Measurements from ENCODE around the gene STARD13.

STARD13 gene

GRCh38 chr13:33152389-33152788, 133.2 kb downstream of the STARD13 start:
- H3K27ac ChIP-seq (ENCODE audit: insufficient read depth, low read depth, low read length, poor library complexity, severe bottlenecking): no peak overlapping the region
- H3K27me3 ChIP-seq (ENCODE audit: control insufficient read depth, insufficient read depth, low read length, poor library complexity, severe bottlenecking): no peaks in the 10 kb centered on the region
- no peaks in the 10 kb centered on the region for H3K36me3 ChIP-seq (ENCODE audit: control insufficient read depth, insufficient read depth, low read length)
- H3K4me3 ChIP-seq (ENCODE audit: insufficient read depth, low read depth, low read length): no peak overlapping the region
- no peaks in the 10 kb centered on the region for H3K9me3 ChIP-seq (ENCODE audit: control insufficient read depth, low read length)
- WGBS, 2 experiments: 81 to 83% methylated on average over 3 of the region's 3 CpGs
- H3K4me1 ChIP-seq (ENCODE audit: control insufficient read depth, insufficient read depth, low read length): no peaks in the 10 kb centered on the region

GRCh38 chr13:33150662-33151061, 134.9 kb downstream of the STARD13 start:
- Histone ChIP-seq H3K4me3 (ENCODE audit: insufficient read depth, low read depth, low read length) (no peak overlapping the region), H3K9me3 (ENCODE audit: control insufficient read depth, low read length) (no peaks in the 10 kb centered on the region), H3K27ac (ENCODE audit: insufficient read depth, low read depth, low read length, poor library complexity, severe bottlenecking) (no peak overlapping the region), H3K4me1 (ENCODE audit: control insufficient read depth, insufficient read depth, low read length) (no peaks in the 10 kb centered on the region), H3K27me3 (ENCODE audit: control insufficient read depth, insufficient read depth, low read length, poor library complexity, severe bottlenecking) (no peaks in the 10 kb centered on the region), H3K36me3 (ENCODE audit: control insufficient read depth, insufficient read depth, low read length) (no peaks in the 10 kb centered on the region)
- 93 to 94% methylated on average over 5 of the region's 5 CpGs for WGBS, 2 experiments

GRCh38 chr13:33150126-33150525, 135.4 kb downstream of the STARD13 start:
- no peaks in the 10 kb centered on the region for H3K27me3 ChIP-seq (ENCODE audit: control insufficient read depth, insufficient read depth, low read length, poor library complexity, severe bottlenecking)
- H3K27ac ChIP-seq (ENCODE audit: insufficient read depth, low read depth, low read length, poor library complexity, severe bottlenecking): no peak overlapping the region
- no peaks in the 10 kb centered on the region for H3K36me3 ChIP-seq (ENCODE audit: control insufficient read depth, insufficient read depth, low read length)
- no peaks in the 10 kb centered on the region for H3K9me3 ChIP-seq (ENCODE audit: control insufficient read depth, low read length)
- 86 to 93% methylated on average over 1 of the region's 1 CpG for WGBS, 2 experiments
- H3K4me3 ChIP-seq (ENCODE audit: insufficient read depth, low read depth, low read length): no peak overlapping the region
- H3K4me1 ChIP-seq (ENCODE audit: control insufficient read depth, insufficient read depth, low read length): no peaks in the 10 kb centered on the region

GRCh38 chr13:33147832-33148231, 137.7 kb downstream of the STARD13 start:
- no peak overlapping the region for H3K27ac ChIP-seq (ENCODE audit: insufficient read depth, low read depth, low read length, poor library complexity, severe bottlenecking)

DNA sequence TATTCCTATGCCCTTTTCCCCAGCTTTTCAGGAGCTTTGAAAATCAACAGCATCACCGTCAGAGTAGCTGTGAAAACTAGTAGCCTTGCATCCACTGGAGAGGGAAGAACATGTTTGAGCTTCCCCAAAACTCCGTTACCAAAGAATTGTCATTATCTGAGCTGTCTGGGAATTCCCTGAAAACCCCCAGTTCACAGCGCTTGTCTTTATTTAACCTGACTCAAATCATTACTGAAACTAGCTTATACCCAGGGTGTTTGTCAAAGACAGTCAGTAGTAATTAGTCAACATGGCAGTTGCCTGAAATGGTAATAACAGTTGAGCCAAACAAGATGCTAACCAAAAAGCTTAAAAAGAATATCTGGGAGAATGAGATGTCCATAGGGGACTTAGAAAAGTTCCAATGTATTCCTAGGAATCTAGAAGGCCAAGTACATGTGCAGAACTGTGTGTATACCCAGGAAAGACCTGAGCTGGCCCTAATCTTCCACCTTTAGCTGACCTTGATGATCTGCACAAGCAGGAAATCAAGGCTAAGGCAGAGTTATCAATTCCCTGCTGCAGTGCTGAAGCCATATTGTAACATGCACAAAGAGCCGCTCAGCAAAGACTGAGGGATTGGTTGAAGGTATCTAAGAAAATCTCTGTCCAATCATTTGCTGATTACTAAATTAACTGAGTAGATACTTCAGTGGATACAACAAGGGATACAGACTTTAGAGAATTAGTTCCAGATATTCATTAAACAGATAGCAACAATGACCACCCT, 138.5 kb downstream of the STARD13 start:
- H3K4me3 ChIP-seq (ENCODE audit: insufficient read depth, low read depth, low read length): no peak overlapping the region
- 91 to 97% methylated on average over 4 of the region's 4 CpGs for WGBS, 2 experiments
- no peaks in the 10 kb centered on the region for H3K4me1 ChIP-seq (ENCODE audit: control insufficient read depth, insufficient read depth, low read length)
- no peaks in the 10 kb centered on the region for H3K27me3 ChIP-seq (ENCODE audit: control insufficient read depth, insufficient read depth, low read length, poor library complexity, severe bottlenecking)
- H3K9me3 ChIP-seq (ENCODE audit: control insufficient read depth, low read length): no peaks in the 10 kb centered on the region
- no peak overlapping the region for H3K27ac ChIP-seq (ENCODE audit: insufficient read depth, low read depth, low read length, poor library complexity, severe bottlenecking)
- no peaks in the 10 kb centered on the region for H3K36me3 ChIP-seq (ENCODE audit: control insufficient read depth, insufficient read depth, low read length)

More at GRCh38 chr13:33147832-33148231, 137.7 kb downstream of the STARD13 start:
- Histone ChIP-seq H3K4me1 (ENCODE audit: control insufficient read depth, insufficient read depth, low read length) (no peaks in the 10 kb centered on the region), H3K36me3 (ENCODE audit: control insufficient read depth, insufficient read depth, low read length) (no peaks in the 10 kb centered on the region), H3K27me3 (ENCODE audit: control insufficient read depth, insufficient read depth, low read length, poor library complexity, severe bottlenecking) (no peaks in the 10 kb centered on the region), H3K9me3 (ENCODE audit: control insufficient read depth, low read length) (no peaks in the 10 kb centered on the region), H3K4me3 (ENCODE audit: insufficient read depth, low read depth, low read length) (no peak overlapping the region)
- 95 to 97% methylated on average over 3 of the region's 3 CpGs for whole genome bisulfite sequencing, 2 experiments

- Histone ChIP-seq H3K4me3 (ENCODE audit: insufficient read depth, low read depth, low read length) (no peak overlapping the region), H3K27ac (ENCODE audit: insufficient read depth, low read depth, low read length, poor library complexity, severe bottlenecking) (no peak overlapping the region), H3K4me1 (ENCODE audit: control insufficient read depth, insufficient read depth, low read length) (no peaks in the 10 kb centered on the region), H3K27me3 (ENCODE audit: control insufficient read depth, insufficient read depth, low read length, poor library complexity, severe bottlenecking) (no peaks in the 10 kb centered on the region), H3K36me3 (ENCODE audit: control insufficient read depth, insufficient read depth, low read length) (no peaks in the 10 kb centered on the region), H3K9me3 (ENCODE audit: control insufficient read depth, low read length) (no peaks in the 10 kb centered on the region)
- 92 to 96% methylated on average over 4 of the region's 4 CpGs for WGBS, 2 experiments
Measured at GRCh38 chr13:33145667-33146066, 139.9 kb downstream of the STARD13 start.

DNA sequence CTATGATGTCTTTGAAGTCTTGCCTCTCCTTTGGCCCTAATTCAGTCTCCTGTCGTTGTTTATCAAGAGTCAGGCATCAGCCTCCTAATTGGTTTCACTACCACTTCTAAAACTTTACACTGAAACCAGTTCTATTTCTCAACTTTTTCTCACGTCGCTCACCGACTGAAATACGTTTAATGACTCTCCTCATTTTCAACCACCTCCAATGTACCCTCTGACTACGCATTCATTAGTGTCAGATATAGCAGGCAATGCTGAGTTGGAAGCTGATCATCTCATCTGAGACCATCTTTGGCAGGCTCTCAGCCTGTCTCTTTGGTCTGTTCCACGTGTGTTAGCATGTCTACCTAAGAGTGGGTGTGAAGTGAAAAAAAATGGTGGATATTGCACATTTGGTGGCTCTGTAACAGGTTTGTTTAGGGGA, 141.2 kb downstream of the STARD13 start:
- Histone ChIP-seq H3K9me3 (ENCODE audit: control insufficient read depth, low read length) (no peaks in the 10 kb centered on the region), H3K4me3 (ENCODE audit: insufficient read depth, low read depth, low read length) (no peak overlapping the region), H3K4me1 (ENCODE audit: control insufficient read depth, insufficient read depth, low read length) (no peaks in the 10 kb centered on the region), H3K36me3 (ENCODE audit: control insufficient read depth, insufficient read depth, low read length) (no peaks in the 10 kb centered on the region), H3K27ac (ENCODE audit: insufficient read depth, low read depth, low read length, poor library complexity, severe bottlenecking) (no peak overlapping the region), H3K27me3 (ENCODE audit: control insufficient read depth, insufficient read depth, low read length, poor library complexity, severe bottlenecking) (no peaks in the 10 kb centered on the region)
- 93 to 94% methylated on average over 7 of the region's 7 CpGs for WGBS, 2 experiments

DNA sequence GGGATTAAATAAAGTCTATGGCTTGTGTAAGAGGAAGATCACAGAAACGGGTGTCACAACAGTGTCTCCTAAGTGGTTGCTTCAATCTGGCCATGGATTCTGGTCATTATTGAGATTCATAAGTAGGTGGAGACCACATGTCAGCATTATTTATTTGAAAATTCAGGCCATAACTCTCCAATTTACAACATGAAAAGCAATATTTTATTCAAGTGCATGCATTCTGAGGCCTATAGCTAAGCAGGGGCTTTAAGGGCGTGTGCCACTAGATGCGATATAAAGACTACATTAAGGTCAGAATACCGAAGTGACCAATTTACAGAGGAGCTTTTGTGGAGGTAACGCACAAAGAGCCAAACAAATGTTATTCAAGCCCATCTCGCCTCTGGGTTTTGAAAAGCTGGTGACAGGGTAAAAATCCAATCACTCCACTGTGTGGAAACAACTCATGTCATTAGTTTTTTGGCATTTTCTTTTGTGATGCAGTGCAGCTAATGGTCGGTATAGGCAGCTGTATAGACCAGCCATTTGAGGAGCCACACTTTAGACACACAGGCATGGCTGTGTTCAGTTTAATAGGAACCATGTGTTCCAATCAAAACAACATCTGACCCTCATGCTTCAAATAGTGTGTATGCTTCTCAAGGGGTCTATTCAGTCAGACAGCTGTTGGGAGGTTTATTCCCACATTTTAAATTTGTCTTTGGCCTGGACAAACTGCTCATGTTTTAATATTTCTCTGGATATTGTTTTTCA, 145.6 kb downstream of the STARD13 start:
- Histone ChIP-seq H3K9me3 (ENCODE audit: control insufficient read depth, low read length) (no peaks in the 10 kb centered on the region), H3K4me1 (ENCODE audit: control insufficient read depth, insufficient read depth, low read length) (no peaks in the 10 kb centered on the region), H3K27me3 (ENCODE audit: control insufficient read depth, insufficient read depth, low read length, poor library complexity, severe bottlenecking) (no peaks in the 10 kb centered on the region), H3K36me3 (ENCODE audit: control insufficient read depth, insufficient read depth, low read length) (no peaks in the 10 kb centered on the region), H3K4me3 (ENCODE audit: insufficient read depth, low read depth, low read length) (no peak overlapping the region), H3K27ac (ENCODE audit: insufficient read depth, low read depth, low read length, poor library complexity, severe bottlenecking) (no peak overlapping the region)
- 93 to 97% methylated on average over 7 of the region's 7 CpGs for WGBS, 2 experiments

DNA sequence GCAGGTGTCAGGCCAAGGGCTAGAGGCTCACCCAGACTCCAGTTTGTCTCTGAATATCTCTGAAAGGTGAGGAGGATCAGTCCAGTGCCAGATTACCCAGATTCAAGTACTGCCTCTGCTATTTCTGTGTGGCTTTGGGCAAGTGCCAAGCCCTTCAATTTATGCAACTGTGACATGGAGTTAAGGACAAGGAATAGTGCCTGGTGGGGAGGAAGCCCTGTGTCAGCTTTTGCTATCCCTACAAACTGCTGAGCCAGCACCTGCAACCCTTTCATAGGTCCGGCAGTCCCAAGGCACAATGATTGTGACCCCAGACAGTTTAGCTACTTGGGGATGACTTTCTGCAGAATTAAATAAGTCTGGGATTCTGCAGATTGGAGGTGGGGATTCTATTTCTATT, 146.4 kb downstream of the STARD13 start:
- 88 to 96% methylated on average over 1 of the region's 1 CpG for WGBS, 2 experiments
- no peak overlapping the region for H3K4me3 ChIP-seq (ENCODE audit: insufficient read depth, low read depth, low read length)
- no peaks in the 10 kb centered on the region for H3K4me1 ChIP-seq (ENCODE audit: control insufficient read depth, insufficient read depth, low read length)
- no peaks in the 10 kb centered on the region for H3K27me3 ChIP-seq (ENCODE audit: control insufficient read depth, insufficient read depth, low read length, poor library complexity, severe bottlenecking)
- no peak overlapping the region for H3K27ac ChIP-seq (ENCODE audit: insufficient read depth, low read depth, low read length, poor library complexity, severe bottlenecking)
- no peaks in the 10 kb centered on the region for H3K9me3 ChIP-seq (ENCODE audit: control insufficient read depth, low read length)
- no peaks in the 10 kb centered on the region for H3K36me3 ChIP-seq (ENCODE audit: control insufficient read depth, insufficient read depth, low read length)

GRCh38 chr13:33138441-33138840, 147.1 kb downstream of the STARD13 start:
- H3K9me3 ChIP-seq (ENCODE audit: control insufficient read depth, low read length): no peaks in the 10 kb centered on the region
- H3K4me1 ChIP-seq (ENCODE audit: control insufficient read depth, insufficient read depth, low read length): no peaks in the 10 kb centered on the region
- H3K36me3 ChIP-seq (ENCODE audit: control insufficient read depth, insufficient read depth, low read length): no peaks in the 10 kb centered on the region
- no peaks in the 10 kb centered on the region for H3K27me3 ChIP-seq (ENCODE audit: control insufficient read depth, insufficient read depth, low read length, poor library complexity, severe bottlenecking)
- no peak overlapping the region for H3K27ac ChIP-seq (ENCODE audit: insufficient read depth, low read depth, low read length, poor library complexity, severe bottlenecking)
- H3K4me3 ChIP-seq (ENCODE audit: insufficient read depth, low read depth, low read length): no peak overlapping the region
- 93 to 94% methylated on average over 14 of the region's 14 CpGs for WGBS, 2 experiments
